ENCODE results near the gene ST6GALNAC2.
"Not testable (repeated sequence)": the region's sequence is repeated elsewhere in the genome, so short reads cannot be mapped to it uniquely, and the experiment has no call there.

Gene ST6GALNAC2

DNA sequence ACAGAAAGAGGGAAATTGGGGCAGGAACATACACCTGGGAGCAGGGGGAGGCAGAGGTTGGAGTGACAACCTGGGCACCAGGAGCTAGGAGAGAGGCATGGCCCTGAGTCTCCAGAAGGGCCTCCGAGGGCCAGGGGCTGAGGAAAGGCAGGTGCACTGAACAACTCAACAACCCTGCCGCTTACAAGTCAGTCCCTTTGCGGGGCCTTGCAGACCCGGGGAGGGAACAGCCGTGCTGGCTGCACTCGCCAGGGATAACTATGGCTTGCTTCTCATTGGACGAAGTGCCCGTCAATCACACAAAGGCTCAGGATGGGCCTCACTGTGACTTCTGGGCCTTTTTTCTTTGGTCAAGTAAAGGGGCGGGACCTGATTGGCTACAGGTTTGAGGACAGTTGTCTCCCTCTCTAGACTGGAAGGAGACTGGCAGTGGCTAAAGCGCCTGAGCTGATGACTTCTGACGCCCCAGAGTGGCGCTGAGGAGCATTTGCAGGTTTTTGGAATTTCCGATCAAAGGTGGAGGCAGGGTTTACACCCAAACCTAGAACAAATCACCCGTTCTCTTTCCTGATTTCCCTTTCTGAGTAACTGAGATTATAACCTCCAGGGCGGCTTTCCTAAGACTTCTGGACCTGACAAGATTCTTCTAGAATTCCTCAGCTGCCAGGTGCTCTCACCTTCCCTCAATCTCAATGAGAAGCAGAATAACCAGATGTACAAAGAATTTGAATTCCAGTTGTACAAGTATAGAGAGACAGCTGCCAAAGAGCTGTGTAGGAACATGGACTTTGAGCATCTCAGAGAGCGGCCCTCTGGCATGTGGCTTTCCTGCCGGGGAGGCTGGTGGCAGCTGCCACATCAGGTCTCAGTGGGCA is 27.6 kb upstream of the ST6GALNAC2 start:
- Mint-ChIP-seq H3K36me3 (no peaks in the 10 kb centered on the region), H3K4me1 (no peaks in the 10 kb centered on the region), H3K9me3 (peaks cover 3% of the 10 kb centered on the region), H3K4me3 (no peak overlapping the region), H3K27me3 (peaks cover 29% of the 10 kb centered on the region), H3K27ac (no peak overlapping the region)
- CTCF ChIA-PET: interaction anchor here (1.2 kb wide), 2 partner anchors 11 to 111 kb away, joined by 3 to 7 read pairs; no protein-coding TSS in a partner anchor
- no peak for DNase-seq

DNA sequence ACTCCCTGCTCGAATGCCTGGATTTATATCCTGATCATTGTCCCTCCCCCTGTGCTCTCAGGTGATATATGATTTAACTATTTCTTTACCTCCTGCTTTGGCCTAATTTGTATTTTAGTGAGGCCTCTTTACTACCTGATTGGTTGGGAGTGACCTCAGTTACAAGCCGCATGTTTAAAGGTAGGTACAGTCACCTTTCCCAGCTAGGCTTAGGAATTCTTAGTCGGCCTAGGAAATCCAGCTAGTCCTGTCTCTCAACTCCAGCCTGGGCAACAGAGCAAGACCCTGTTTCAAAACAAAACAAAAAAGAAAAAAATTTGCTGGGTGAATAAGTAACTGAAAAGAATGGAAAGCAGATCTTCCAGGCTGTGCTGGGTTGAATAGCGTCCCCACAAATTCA is 26.8 kb upstream of the ST6GALNAC2 start:
- Mint-ChIP-seq H3K27ac (no peak overlapping the region), H3K9me3 (peaks cover 3% of the 10 kb centered on the region), H3K36me3 (no peaks in the 10 kb centered on the region), H3K4me1 (no peaks in the 10 kb centered on the region), H3K4me3 (no peak overlapping the region), H3K27me3 (peaks cover 29% of the 10 kb centered on the region)
- DNase-seq: no peak
- CTCF ChIA-PET: interaction anchor here (1.1 to 1.2 kb wide), 2 partner anchors 69 to 110 kb away, joined by 3 to 4 read pairs; no protein-coding TSS in a partner anchor

DNA sequence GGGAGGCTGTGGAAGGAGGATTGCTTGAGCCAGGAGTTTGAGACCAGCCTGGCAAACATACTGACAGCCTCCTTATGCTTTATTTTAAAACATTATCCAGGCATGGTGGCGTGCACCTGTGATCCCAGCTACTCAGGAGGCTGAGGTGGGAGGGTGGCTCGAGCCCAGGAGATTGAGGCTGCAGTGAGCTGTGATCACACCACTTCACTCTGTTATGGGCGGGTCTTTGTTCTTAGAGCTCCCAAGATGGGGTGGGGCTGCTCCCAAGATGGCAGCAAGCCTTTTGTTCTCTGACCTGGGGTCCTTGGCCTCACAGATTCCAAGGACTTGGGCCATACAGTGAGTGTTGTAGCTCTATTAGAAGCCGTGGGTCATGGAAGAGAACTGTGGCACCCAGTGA is 26.1 kb upstream of the ST6GALNAC2 start:
- Mint-ChIP-seq H3K9me3 (peaks cover 3% of the 10 kb centered on the region), H3K4me1 (no peaks in the 10 kb centered on the region), H3K27me3 (peaks cover 29% of the 10 kb centered on the region), H3K27ac (no peak overlapping the region), H3K36me3 (no peaks in the 10 kb centered on the region), H3K4me3 (no peak overlapping the region)
- DNase-seq: no peak
- CTCF ChIA-PET: interaction anchor here (0.8 to 1.1 kb wide), 2 partner anchors 13 to 70 kb away, joined by 4 read pairs; no protein-coding TSS in a partner anchor

DNA sequence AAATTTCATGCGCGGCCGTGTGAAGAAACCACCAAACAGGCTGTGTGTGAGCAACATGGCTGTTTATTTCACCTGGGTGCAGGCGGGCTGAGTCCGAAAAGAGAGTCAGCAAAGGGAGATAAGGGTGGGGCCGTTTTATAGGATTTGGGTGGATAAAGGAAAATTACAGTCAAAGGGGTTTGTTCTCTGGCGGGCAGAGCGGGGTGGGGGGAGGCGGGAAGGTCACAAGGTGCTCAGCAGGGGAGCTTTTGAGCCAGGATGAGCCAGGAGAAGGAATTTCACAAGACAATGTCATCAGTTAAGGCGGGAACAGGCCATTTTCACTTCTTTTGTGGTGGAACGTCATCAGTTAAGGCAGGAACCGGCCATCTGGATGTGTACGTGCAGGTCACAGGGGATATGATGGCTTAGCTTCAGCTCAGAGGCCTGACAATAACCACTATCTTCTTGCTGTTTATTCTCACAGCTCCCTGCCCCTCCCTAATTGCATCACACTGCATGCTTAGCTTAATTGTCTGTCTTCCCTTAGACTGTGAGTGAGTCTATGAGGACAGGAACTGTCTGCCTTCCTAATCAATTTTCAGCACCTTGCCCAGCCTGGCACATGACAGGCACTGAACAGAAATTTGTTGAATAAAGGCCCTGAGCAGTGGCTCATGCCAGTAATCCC is 25.6 kb upstream of the ST6GALNAC2 start:
- not testable (repeated sequence) for H3K4me3 Mint-ChIP-seq, H3K27ac Mint-ChIP-seq, H3K9me3 Mint-ChIP-seq, DNase-seq, H3K36me3 Mint-ChIP-seq, H3K4me1 Mint-ChIP-seq
- CTCF ChIA-PET: interaction anchor here (0.8 to 1.1 kb wide), 2 partner anchors 14 to 70 kb away, joined by 4 read pairs; no protein-coding TSS in a partner anchor
- peaks cover 26% of the 10 kb centered on the region for H3K27me3 Mint-ChIP-seq

DNA sequence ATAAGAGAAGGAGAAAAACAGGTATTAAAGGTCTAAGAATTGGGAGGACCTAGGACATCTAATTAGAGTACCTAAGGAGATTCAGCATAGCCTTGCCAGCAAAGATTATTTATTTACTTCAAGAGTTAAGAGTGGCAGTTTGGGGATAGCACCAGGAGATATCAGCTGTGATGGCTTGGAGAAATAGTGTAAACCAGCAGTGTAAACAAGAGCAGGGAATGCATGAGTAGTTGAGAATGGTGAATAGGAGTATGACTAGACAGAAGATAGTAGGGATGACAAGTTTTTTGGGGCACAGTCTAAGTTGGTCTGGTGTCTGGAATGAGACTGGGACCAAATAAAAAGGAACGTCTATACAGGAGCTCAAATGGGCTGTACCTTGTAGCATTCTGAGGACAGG is 21.0 kb upstream of the ST6GALNAC2 start:
- Mint-ChIP-seq H3K36me3 (peaks cover 12% of the 10 kb centered on the region), H3K9me3 (peaks cover 12% of the 10 kb centered on the region), H3K4me1 (peaks cover 10% of the 10 kb centered on the region), H3K27me3 (peaks cover 35% of the 10 kb centered on the region)
- H3K27ac Mint-ChIP-seq, H3K4me3 Mint-ChIP-seq, DNase-seq, CTCF ChIA-PET: not testable (repeated sequence)

DNA sequence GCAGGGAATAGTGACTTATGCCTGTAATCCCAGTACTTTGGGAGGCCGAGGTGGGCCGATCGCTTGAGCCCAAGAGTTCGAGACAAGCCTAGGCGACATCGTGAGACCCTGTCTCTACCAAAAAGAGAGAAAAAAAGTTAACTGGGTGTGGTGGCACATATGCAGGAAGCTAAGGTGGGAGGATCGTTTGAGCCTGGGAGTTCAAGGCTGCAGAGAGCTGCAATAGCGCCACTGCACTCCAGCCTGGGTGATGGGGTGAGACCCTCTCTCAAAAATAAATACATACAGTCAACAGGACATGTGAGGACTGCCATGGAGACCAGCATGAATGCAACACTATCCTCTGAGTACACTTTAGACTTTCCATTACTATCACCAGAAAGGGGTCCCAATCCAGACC is 15.4 kb upstream of the ST6GALNAC2 start:
- Mint-ChIP-seq H3K9me3 (peaks cover 13% of the 10 kb centered on the region), H3K27me3 (peaks cover 50% of the 10 kb centered on the region), H3K4me1 (peaks cover 26% of the 10 kb centered on the region), H3K4me3 (no peak overlapping the region), H3K36me3 (peaks cover 14% of the 10 kb centered on the region), H3K27ac (peak overlapping the region; percentile 74)
- DNase-seq: no peak
- CTCF ChIA-PET: interaction anchor here (1.1 to 1.7 kb wide), 3 partner anchors 22 to 43 kb away, joined by 3 to 5 read pairs (median 3); no protein-coding TSS in a partner anchor

DNA sequence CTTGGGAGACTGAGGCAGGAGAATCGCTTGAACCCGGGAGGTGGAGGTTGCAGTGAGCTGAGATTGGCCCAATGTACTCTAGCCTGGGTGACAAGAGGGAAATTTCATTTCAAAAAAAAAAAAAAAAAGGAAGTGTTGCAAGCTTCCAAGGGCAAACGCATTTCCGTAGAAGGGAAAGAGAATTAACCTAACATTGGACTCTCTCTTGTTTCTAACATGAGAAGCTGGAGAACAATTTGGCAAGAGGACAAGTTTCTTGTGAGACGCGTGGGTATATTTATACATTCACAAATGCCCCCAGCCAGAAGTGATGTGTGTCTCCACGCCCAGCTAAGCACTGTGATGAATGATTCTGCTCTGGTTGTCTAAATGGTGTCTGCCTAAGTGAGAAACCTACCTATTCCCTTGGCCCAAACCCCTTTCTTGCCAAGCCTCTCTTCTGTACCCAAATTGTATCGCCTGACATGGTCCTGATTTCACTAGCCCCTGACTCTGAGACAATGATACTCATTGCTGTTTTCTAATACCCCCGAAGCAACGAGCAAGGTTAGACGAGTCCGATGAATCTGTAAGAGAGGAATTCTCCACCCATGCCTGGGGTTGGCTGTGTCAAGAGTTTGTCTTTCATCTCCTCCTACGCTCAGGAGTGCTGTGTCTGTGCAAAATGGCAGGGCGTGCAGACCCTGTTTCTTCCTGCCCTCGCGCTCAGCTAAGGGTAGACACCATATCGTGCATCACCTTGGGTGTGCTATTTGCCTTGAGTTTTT is 14.2 kb upstream of the ST6GALNAC2 start:
- Mint-ChIP-seq H3K27ac (no peak overlapping the region), H3K36me3 (peaks cover 14% of the 10 kb centered on the region), H3K27me3 (peaks cover 46% of the 10 kb centered on the region), H3K9me3 (peaks cover 13% of the 10 kb centered on the region), H3K4me1 (peaks cover 26% of the 10 kb centered on the region), H3K4me3 (no peak overlapping the region)
- DNase-seq: no peak
- CTCF ChIA-PET: interaction anchor here (0.6 to 1.1 kb wide), 2 partner anchors 24 to 55 kb away, joined by 3 read pairs; no protein-coding TSS in a partner anchor

DNA sequence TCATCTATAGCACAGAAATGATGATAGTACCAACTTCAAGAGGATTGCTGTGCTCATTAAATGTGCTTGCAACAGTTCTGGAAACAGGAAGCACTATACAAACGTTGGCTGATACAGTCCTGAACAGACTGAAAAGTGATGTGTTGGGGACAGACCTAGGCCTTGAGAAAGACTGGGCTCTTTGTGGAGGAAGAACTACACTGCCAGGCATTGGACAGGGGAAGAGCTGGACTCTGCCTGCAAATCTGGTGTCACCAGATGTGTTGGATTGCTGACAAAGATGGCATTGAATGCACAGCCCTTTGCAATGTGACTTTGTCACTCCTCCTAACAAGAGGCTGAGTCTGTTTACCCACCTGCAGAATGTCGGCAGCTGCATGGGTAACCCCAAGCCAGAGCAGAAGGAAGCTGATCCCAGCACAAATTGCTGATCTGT is 12.4 kb upstream of the ST6GALNAC2 start:
- Mint-ChIP-seq H3K9me3 (peaks cover 12% of the 10 kb centered on the region), H3K27ac (no peak overlapping the region), H3K4me1 (peaks cover 26% of the 10 kb centered on the region), H3K36me3 (peaks cover 12% of the 10 kb centered on the region), H3K4me3 (no peak overlapping the region), H3K27me3 (peaks cover 49% of the 10 kb centered on the region)
- DNase-seq: no peak
- CTCF ChIA-PET: interaction anchor here (1.1 to 1.3 kb wide), 3 partner anchors 16 to 83 kb away, joined by 3 to 4 read pairs (median 3); no protein-coding TSS in a partner anchor

DNA sequence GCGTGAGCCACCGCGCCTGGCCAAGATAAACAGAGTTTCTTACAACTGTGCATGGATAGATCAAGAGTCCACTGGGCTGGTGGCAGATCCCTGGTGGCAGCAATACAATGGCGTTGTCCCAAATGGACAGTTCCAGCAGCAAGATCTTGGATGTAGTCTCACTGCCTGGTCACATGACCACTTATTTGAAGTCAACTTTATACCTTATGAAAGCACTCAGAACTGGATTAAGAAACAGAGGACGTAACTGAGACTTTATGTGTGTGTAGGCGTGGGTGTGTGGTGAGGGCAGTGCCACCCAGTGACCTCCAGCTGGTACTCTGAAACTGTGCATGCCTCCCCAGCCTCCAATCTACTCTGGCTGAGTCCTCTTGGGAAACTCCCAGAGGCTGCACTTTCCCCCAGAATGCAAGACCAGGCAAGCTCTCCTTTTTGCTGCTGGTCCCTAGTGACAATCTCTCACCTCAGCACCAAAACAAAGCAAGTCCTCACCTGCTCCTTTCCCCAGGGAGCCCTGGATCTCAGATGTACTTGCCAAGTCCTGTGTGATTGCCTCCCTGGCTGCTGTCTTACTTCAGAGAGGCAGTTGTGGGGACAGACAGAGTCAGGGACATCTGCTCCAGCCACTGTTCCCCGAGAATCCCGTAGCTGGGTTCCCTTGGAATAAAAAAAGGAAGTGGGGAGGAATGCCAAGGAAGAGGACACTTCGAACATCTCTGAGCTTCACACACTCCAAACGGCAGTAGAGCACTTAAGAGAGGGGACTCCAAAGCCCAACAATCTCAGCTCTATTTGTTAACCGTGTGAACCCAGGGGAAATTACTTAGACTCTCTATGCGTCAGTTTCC is 11.7 kb upstream of the ST6GALNAC2 start:
- CTCF ChIA-PET: interaction anchor here (1.1 to 1.3 kb wide), 2 partner anchors 17 to 84 kb away, joined by 3 read pairs; no protein-coding TSS in a partner anchor
- Mint-ChIP-seq H3K27me3 (peaks cover 47% of the 10 kb centered on the region), H3K4me3 (no peak overlapping the region), H3K36me3 (peaks cover 7% of the 10 kb centered on the region), H3K9me3 (peaks cover 6% of the 10 kb centered on the region), H3K4me1 (peaks cover 22% of the 10 kb centered on the region), H3K27ac (no peak overlapping the region)
- no peak for DNase-seq

DNA sequence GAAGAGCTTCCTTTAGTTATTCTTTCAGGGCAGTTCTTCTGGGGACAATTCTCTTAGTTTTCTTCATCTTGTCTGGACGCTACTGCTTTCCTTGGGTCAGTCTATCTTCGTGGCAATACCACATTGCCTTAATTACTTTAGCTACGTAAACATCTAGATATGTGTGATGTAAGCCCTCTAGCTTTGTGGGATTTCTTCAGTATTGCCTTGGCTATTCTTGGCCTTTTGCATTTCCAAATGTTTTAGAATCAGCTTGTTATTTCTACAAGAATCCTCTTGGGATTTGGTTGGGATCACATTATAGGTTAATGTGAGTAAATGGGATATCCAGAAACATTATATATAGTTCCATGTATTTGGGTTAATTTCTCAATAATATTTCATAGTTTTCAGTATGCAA is 9.0 kb upstream of the ST6GALNAC2 start:
- Mint-ChIP-seq H3K36me3 (no peaks in the 10 kb centered on the region), H3K4me1 (no peaks in the 10 kb centered on the region), H3K27me3 (peaks cover 63% of the 10 kb centered on the region), H3K27ac (no peak overlapping the region), H3K4me3 (no peak overlapping the region), H3K9me3 (no peaks in the 10 kb centered on the region)
- CTCF ChIA-PET: interaction anchor here (1.0 kb wide), 1 partner anchor 30 kb away, joined by 5 read pairs; no protein-coding TSS in a partner anchor
- DNase-seq: no peak

DNA sequence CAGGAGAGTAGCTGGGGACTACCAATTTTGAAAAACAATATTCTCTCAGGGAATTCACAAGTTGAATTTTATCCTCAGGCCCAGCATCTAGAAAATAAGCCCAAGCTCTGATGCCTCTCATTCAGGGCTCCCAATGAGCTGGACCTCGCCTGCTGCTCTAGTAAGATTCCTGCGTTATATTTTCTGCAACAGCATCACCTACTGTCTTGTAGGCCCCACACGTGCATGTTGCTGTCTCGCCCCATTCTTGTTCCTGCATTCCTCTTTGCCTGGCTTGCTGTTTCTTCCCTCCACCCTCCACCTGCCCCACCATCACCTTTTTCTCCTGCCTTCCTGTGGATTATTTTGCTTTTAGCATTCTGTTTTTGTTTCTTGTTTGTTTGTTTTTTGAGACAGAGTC is 8.3 kb upstream of the ST6GALNAC2 start:
- Mint-ChIP-seq H3K27ac (no peak overlapping the region), H3K27me3 (peaks cover 68% of the 10 kb centered on the region), H3K4me3 (no peak overlapping the region), H3K36me3 (no peaks in the 10 kb centered on the region), H3K9me3 (no peaks in the 10 kb centered on the region), H3K4me1 (no peaks in the 10 kb centered on the region)
- DNase-seq: no peak
- CTCF ChIA-PET: interaction anchor here (1.0 kb wide), 3 partner anchors 9 to 31 kb away, joined by 3 to 5 read pairs (median 4); no protein-coding TSS in a partner anchor

DNA sequence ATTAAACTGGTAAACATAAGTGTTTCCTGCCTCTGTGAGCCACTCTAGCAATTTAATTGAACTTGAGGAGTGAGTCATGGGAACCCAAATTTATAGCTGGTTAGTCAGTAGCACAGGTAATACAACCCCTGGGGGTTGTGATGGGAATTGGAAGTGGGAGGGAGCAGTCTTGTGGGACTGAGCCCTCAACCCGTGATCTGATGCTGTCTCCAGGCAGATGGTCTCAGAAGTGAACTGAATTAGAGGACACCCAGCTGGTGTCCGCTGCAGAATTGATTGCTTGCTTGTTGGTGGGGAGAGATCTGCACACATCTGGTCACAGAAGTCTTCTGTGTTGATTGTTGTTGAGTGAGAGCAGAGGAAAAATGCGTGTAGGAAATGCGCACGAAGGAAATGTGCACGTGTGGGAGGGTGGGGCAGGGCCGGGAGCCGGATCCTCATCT is 7.7 kb upstream of the ST6GALNAC2 start:
- DNase-seq: no peak
- no peaks in the 10 kb centered on the region for H3K9me3 Mint-ChIP-seq
- CTCF ChIA-PET: interaction anchor here (1.0 kb wide), 2 partner anchors 9 to 30 kb away, joined by 3 to 4 read pairs; no protein-coding TSS in a partner anchor
- H3K36me3 Mint-ChIP-seq: no peaks in the 10 kb centered on the region
- no peaks in the 10 kb centered on the region for H3K4me1 Mint-ChIP-seq
- H3K27ac Mint-ChIP-seq: no peak overlapping the region
- peaks cover 69% of the 10 kb centered on the region for H3K27me3 Mint-ChIP-seq
- no peak overlapping the region for H3K4me3 Mint-ChIP-seq

DNA sequence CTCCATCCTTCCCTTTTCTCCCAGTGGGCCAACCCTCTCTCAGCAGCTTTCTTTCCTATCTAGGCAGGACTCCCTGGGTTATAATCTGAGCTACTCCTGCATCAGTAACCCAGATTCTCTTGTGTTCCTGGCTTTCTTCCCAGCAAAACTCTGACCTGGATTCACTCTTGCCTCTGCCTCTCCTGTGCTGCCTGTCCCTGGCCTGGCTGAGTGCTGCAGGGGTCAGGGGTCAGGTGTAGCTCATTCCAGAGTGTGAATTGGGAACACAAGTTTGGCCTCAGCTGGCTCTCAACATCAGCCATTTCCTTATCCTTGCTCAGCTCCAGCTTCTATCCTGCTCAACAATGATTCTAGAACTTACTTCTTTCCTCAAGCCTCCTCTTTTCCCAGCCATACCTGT is 2.5 kb upstream of the ST6GALNAC2 start:
- Mint-ChIP-seq H3K27ac (no peak overlapping the region), H3K36me3 (no peaks in the 10 kb centered on the region), H3K4me1 (peaks cover 18% of the 10 kb centered on the region), H3K4me3 (no peak overlapping the region), H3K27me3 (peaks cover 92% of the 10 kb centered on the region), H3K9me3 (no peaks in the 10 kb centered on the region)
- CTCF ChIA-PET: no interaction called here
- DNase-seq: no peak

Data from activated naive CD4-positive, alpha-beta T cell treated with anti-CD3 and anti-CD28 coated beads, Interleukin-2, amount 10 ng/mL, durations not matched to agents 7 days and 5 days (primary cell).